Astrocyte (in vitro differentiated cells and primary cell): ENCODE results near the gene CRY2. TPM values are rescaled to one million over a fixed set of nuclear protein-coding genes. Genes with fewer than 3 reads are reported as not detected.

ENCODE experiments used
- DNase-seq: peaks from one replicate; pipeline ENCODE4 v3.0.0-alpha.2; 2010; ENCODE audit warnings: low read depth
- FAIRE-seq: peaks from 2 replicates; lab custom pipeline; 2011; peaks lifted over from hg19 to GRCh38; lab: Jason Lieb, UNC
- H2AFZ ChIP-seq: 2 replicates; pipeline ENCODE4 v1.6.0; 2012; ENCODE audit warnings: low read depth, low read length, inconsistent platforms
- H3K27ac ChIP-seq: 2 replicates; pipeline ENCODE4 v1.5.1; 2011; ENCODE audit warnings: low read depth, low read length, inconsistent platforms
- H3K27me3 ChIP-seq: 2 replicates; pipeline ENCODE4 v1.6.0; 2011; ENCODE audit warnings: low read length, inconsistent platforms; ENCODE audit not compliant: insufficient read depth
- H3K36me3 ChIP-seq: 2 replicates; pipeline ENCODE4 v1.5.1; 2011; ENCODE audit warnings: low read length, inconsistent platforms; ENCODE audit not compliant: insufficient read depth
- H3K4me1 ChIP-seq: 2 replicates; pipeline ENCODE4 v1.5.1; 2011; ENCODE audit warnings: low read length, inconsistent platforms; ENCODE audit not compliant: insufficient read depth
- H3K4me2 ChIP-seq: 2 replicates; pipeline ENCODE4 v1.6.0; 2012; ENCODE audit warnings: low read length, inconsistent platforms
- H3K4me3 ChIP-seq: 2 replicates; pipeline ENCODE4 v1.5.1; 2011; ENCODE audit warnings: low read depth, mild to moderate bottlenecking, low read length, inconsistent platforms; ENCODE audit not compliant: insufficient read depth
- H3K79me2 ChIP-seq: 2 replicates; pipeline ENCODE4 v1.6.0; 2012; ENCODE audit warnings: mild to moderate bottlenecking, low read length, inconsistent platforms; ENCODE audit not compliant: insufficient read depth
- H3K9ac ChIP-seq: 2 replicates; pipeline ENCODE4 v1.6.0; 2012; ENCODE audit warnings: mild to moderate bottlenecking, low read length, inconsistent platforms
- H3K9me3 ChIP-seq: 2 replicates; pipeline ENCODE4 v1.5.1; 2012; ENCODE audit warnings: low read depth, mild to moderate bottlenecking, low read length, inconsistent platforms; ENCODE audit not compliant: insufficient read depth
- H4K20me1 ChIP-seq: 2 replicates; pipeline ENCODE4 v1.6.0; 2012; ENCODE audit warnings: low read length, inconsistent platforms; ENCODE audit not compliant: insufficient read depth
- H3K27ac Mint-ChIP-seq: one replicate; pipeline ENCODE4 v1.8.0; 2021; ENCODE audit warnings: mild to moderate bottlenecking, mixed read lengths; ENCODE audit not compliant: unreplicated experiment
- H3K27me3 Mint-ChIP-seq: one replicate; pipeline ENCODE4 v1.8.0; 2021; ENCODE audit warnings: low read depth, mixed read lengths; ENCODE audit not compliant: unreplicated experiment
- H3K36me3 Mint-ChIP-seq: one replicate; pipeline ENCODE4 v1.8.0; 2021; ENCODE audit warnings: low read depth, mixed read lengths; ENCODE audit not compliant: unreplicated experiment
- H3K4me1 Mint-ChIP-seq: one replicate; pipeline ENCODE4 v1.8.0; 2021; ENCODE audit warnings: low read depth, mixed read lengths; ENCODE audit not compliant: unreplicated experiment
- H3K4me3 Mint-ChIP-seq: one replicate; pipeline ENCODE4 v1.8.0; 2021; ENCODE audit warnings: mild to moderate bottlenecking, moderate library complexity, mixed read lengths; ENCODE audit not compliant: unreplicated experiment
- H3K9me3 Mint-ChIP-seq: one replicate; pipeline ENCODE4 v1.8.0; 2021; ENCODE audit warnings: mild to moderate bottlenecking, mixed read lengths; ENCODE audit not compliant: unreplicated experiment
- EZH2 ChIP-seq: IDR thresholded peaks from 2 replicates; pipeline ENCODE4 v1.6.1; 2012; ENCODE audit warnings: mild to moderate bottlenecking, low read length, inconsistent platforms; ENCODE audit not compliant: insufficient read depth
- total RNA-seq: library from RNA; stranded (reverse); gene quantifications from 2 replicates; pipeline ENCODE4 v1.2.1, GENCODE V29; 2021
- TF ChIP-seq, protein P1 (sequence below): IDR thresholded peaks from 2 replicates; pipeline ENCODE4 v1.5.1; 2011; ENCODE audit warnings: low read depth, mild to moderate bottlenecking, inconsistent platforms, low read length, moderate library complexity; ENCODE audit not compliant: insufficient read depth

CRY2 gene
- total RNA-seq, 1 donor from 2014 or later = 16.9 TPM

DNA sequence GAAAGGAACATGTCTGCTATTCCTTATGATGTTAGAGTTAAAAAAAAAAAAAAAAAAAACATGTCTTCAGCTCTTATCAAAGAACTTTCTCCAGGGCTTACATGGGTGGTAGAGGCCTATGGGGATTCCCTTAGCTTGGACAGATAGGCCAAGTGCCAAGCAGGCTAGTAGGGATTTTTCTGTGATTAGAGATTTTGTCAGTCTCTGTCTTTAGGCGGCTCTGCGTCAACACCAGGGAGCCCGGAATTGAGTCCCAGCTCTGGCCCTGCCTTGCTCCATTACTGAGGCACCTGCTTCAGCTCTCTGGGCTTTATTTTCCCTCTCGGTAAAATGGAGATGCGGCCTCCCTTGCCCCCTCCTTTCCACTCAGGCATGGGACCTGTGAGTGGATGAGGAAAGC, 13.1 kb downstream of the CRY2 start:
- no peak for TF ChIP-seq EZH2
- TF ChIP-seq, protein P1, sequence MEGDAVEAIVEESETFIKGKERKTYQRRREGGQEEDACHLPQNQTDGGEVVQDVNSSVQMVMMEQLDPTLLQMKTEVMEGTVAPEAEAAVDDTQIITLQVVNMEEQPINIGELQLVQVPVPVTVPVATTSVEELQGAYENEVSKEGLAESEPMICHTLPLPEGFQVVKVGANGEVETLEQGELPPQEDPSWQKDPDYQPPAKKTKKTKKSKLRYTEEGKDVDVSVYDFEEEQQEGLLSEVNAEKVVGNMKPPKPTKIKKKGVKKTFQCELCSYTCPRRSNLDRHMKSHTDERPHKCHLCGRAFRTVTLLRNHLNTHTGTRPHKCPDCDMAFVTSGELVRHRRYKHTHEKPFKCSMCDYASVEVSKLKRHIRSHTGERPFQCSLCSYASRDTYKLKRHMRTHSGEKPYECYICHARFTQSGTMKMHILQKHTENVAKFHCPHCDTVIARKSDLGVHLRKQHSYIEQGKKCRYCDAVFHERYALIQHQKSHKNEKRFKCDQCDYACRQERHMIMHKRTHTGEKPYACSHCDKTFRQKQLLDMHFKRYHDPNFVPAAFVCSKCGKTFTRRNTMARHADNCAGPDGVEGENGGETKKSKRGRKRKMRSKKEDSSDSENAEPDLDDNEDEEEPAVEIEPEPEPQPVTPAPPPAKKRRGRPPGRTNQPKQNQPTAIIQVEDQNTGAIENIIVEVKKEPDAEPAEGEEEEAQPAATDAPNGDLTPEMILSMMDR = no peak
- DNase-seq (no peak), FAIRE-seq (no peak)
- Histone ChIP-seq H3K36me3 (peaks cover 23% of the 10 kb centered on the region), H3K9ac (peak overlapping the region; percentile 53), H3K4me3 (no peak overlapping the region), H3K79me2 (peaks cover 7% of the 10 kb centered on the region), H3K27ac (peak overlapping the region; percentile 62), H3K27me3 (no peaks in the 10 kb centered on the region), H3K4me2 (peak overlapping the region; percentile 30), H4K20me1 (peaks cover 41% of the 10 kb centered on the region), H3K9me3 (no peaks in the 10 kb centered on the region), H2AFZ (no peak overlapping the region), H3K4me1 (peaks cover 26% of the 10 kb centered on the region)
- H3K36me3 Mint-ChIP-seq = peaks cover 20% of the 10 kb centered on the region
- no peaks in the 10 kb centered on the region for H3K9me3 Mint-ChIP-seq
- no peak overlapping the region for H3K27ac Mint-ChIP-seq
- H3K4me1 Mint-ChIP-seq = peaks cover 30% of the 10 kb centered on the region
- H3K4me3 Mint-ChIP-seq = no peak overlapping the region
- H3K27me3 Mint-ChIP-seq = no peaks in the 10 kb centered on the region

DNA sequence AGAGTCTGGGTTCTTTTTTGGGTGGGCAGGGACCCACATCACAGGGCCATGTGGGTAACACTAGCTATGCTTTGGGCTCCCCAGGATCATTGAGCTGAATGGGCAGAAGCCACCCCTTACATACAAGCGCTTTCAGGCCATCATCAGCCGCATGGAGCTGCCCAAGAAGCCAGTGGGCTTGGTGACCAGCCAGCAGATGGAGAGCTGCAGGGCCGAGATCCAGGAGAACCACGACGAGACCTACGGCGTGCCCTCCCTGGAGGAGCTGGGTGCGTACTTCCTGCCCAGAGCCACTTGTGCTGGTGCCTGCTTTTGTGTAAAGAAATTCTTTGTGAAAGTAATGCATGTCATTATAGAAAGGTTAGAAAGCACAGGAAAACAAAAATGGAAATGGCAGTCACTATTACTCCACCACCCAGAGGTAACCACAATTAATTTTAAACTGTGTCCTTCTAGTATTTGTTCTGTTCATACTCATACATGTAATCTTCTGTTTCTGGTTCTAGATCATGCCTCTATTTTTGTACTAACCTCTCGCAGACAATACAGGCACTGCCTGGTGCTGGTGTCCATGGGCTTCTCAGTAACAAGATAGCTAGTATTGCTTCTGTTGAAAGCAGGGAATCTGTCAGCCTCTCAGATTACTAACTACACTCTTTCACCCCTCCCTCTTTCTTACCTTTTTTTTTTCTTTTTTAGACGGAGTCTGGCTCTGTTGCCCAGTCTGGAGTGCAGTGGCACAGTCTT, 13.7 kb downstream of the CRY2 start:
- peaks cover 26% of the 10 kb centered on the region for H3K4me1 ChIP-seq
- H3K4me3 ChIP-seq = no peak overlapping the region
- no peak overlapping the region for H2AFZ ChIP-seq
- no peak overlapping the region for H3K4me2 ChIP-seq
- TF ChIP-seq, protein P1 = no peak
- no peak for TF ChIP-seq EZH2
- FAIRE-seq (no peak), DNase-seq (no peak)
- no peak overlapping the region for H3K27ac Mint-ChIP-seq
- H4K20me1 ChIP-seq = peaks cover 37% of the 10 kb centered on the region
- no peaks in the 10 kb centered on the region for H3K9me3 ChIP-seq
- H3K36me3 Mint-ChIP-seq = peaks cover 23% of the 10 kb centered on the region
- H3K27ac ChIP-seq = no peak overlapping the region
- H3K4me3 Mint-ChIP-seq = no peak overlapping the region
- no peak overlapping the region for H3K9ac ChIP-seq
- H3K36me3 ChIP-seq = peaks cover 23% of the 10 kb centered on the region
- H3K9me3 Mint-ChIP-seq = no peaks in the 10 kb centered on the region
- peaks cover 2% of the 10 kb centered on the region for H3K79me2 ChIP-seq
- H3K4me1 Mint-ChIP-seq = peaks cover 24% of the 10 kb centered on the region
- H3K27me3 ChIP-seq = no peaks in the 10 kb centered on the region
- no peaks in the 10 kb centered on the region for H3K27me3 Mint-ChIP-seq

DNA sequence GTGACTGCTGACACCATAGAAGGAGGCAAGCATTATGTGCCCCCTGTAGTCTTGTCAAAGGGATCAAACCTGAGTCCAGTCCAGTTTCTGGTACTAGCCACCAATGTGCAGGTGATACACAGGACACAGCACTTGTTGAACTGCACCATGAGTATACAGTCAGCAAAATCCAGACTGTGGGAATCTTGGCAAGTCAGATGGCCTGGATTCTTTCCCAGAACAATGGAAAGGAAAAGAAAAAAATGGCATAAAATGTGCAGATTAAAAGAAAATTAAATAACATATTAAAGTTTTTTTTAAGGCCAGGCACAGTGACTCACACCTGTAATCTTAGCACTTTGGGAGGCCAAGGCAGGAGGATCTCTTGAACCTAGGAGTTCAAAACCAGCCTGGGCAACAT, 16.8 kb downstream of the CRY2 start:
- no peak overlapping the region for H3K27ac Mint-ChIP-seq
- Histone ChIP-seq H3K27ac (no peak overlapping the region), H3K4me2 (no peak overlapping the region), H3K9me3 (no peaks in the 10 kb centered on the region), H4K20me1 (peaks cover 17% of the 10 kb centered on the region), H3K36me3 (peaks cover 26% of the 10 kb centered on the region), H2AFZ (no peak overlapping the region), H3K9ac (no peak overlapping the region), H3K4me1 (peaks cover 12% of the 10 kb centered on the region), H3K79me2 (no peaks in the 10 kb centered on the region), H3K27me3 (no peaks in the 10 kb centered on the region), H3K4me3 (no peak overlapping the region)
- H3K9me3 Mint-ChIP-seq = no peaks in the 10 kb centered on the region
- no peak for DNase-seq
- TF ChIP-seq EZH2 = no peak
- TF ChIP-seq, protein P1 = no peak
- H3K4me1 Mint-ChIP-seq = no peaks in the 10 kb centered on the region
- no peak overlapping the region for H3K4me3 Mint-ChIP-seq
- peaks cover 36% of the 10 kb centered on the region for H3K36me3 Mint-ChIP-seq
- H3K27me3 Mint-ChIP-seq = no peaks in the 10 kb centered on the region
- FAIRE-seq = no peak
